Neural progenitor cell (in vitro differentiated cells): ENCODE measurements around the gene MIPEP.

ENCODE experiments used
- CTCF ChIP-seq: fragments of 200-600 bp; sonication (generic); IDR thresholded peaks from 2 replicates; pipeline ENCODE4 v1.5.1; 2017; ENCODE audit warnings: antibody characterized with exemption, mild to moderate bottlenecking
- EZH2 ChIP-seq: fragments of 200-600 bp; sonication (generic); IDR thresholded peaks from 2 replicates; pipeline ENCODE4 v1.6.1; 2017; ENCODE audit warnings: antibody characterized with exemption, mild to moderate bottlenecking, moderate library complexity

GRCh38 chr13:23799945-23800344, 89.3 kb downstream of the MIPEP start:
- TF ChIP-seq EZH2 (no peak), CTCF (no peak)
